GM20000 (cell line): ENCODE data around the gene ADAMTS3.

Experiments
- DNase-seq: peaks from one replicate; pipeline ENCODE4 v3.0.0; 2012; ENCODE audit warnings: low spot score
- TF ChIP-seq, protein P1 (sequence below): IDR thresholded peaks from 2 replicates; pipeline ENCODE4 v1.5.1; 2012; ENCODE audit warnings: mild to moderate bottlenecking, control low read depth; ENCODE audit errors: extremely low read depth, missing control alignments

ADAMTS3 gene

DNA sequence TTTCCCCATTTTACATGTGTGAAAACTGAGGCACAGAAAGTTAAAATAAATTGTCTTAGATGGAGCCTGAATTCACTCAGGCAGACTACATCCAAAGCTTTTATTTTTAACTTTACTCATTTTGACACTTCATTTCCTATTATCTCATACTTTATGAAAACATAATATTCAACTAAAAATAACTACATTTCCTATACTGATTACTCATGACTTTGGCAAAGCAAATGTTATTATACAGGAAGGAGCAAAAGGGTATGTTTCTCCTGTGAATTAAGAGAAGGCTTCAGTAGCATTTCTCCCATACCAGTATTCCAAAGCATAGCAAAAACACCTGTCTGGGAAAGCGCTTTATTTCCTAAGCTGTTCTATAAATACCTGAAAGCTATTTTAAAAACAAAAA lies 178.6 kb downstream of the ADAMTS3 start:
- TF ChIP-seq, protein P1, sequence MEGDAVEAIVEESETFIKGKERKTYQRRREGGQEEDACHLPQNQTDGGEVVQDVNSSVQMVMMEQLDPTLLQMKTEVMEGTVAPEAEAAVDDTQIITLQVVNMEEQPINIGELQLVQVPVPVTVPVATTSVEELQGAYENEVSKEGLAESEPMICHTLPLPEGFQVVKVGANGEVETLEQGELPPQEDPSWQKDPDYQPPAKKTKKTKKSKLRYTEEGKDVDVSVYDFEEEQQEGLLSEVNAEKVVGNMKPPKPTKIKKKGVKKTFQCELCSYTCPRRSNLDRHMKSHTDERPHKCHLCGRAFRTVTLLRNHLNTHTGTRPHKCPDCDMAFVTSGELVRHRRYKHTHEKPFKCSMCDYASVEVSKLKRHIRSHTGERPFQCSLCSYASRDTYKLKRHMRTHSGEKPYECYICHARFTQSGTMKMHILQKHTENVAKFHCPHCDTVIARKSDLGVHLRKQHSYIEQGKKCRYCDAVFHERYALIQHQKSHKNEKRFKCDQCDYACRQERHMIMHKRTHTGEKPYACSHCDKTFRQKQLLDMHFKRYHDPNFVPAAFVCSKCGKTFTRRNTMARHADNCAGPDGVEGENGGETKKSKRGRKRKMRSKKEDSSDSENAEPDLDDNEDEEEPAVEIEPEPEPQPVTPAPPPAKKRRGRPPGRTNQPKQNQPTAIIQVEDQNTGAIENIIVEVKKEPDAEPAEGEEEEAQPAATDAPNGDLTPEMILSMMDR = no peak
- no peak for DNase-seq

DNA sequence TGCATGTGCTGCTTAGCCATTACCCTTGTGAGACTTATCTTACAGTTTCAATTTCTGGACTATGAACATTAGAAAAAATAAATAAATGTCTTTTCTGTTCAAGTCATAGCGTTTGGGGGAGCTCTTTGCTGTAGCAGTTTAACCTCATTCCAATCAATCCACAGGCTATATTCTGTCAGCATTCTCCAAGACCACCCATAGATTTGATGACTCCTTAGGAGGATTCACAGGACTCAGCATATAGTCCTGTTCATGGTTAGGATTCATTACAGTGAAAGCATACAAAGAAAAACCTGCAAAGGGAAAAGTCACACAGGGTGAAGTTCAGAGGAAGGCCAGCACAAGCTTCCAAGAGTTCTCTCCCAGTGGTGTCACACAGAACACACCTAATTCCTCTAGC lies 180.5 kb downstream of the ADAMTS3 start:
- no peak for DNase-seq
- TF ChIP-seq, protein P1 = no peak

DNA sequence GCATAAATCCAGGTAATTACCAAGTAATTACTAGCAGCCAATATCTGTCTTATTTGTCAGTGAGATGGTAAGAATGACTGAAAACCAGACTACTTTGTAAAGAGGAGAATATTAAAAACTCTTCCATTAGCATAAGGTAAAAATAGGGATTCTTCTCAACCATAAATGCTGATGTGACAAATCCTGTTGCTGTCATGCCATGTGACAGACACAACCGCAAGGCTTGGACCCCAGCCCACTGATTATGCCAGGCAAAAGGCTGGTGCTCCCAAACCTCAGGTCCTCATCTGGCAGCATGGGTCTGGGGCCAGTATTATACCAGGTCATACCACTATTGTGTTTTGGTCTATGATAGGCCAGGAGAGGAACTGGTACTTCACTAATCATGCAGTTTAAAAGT lies 181.1 kb downstream of the ADAMTS3 start:
- no peak for DNase-seq
- TF ChIP-seq, protein P1 = no peak

DNA sequence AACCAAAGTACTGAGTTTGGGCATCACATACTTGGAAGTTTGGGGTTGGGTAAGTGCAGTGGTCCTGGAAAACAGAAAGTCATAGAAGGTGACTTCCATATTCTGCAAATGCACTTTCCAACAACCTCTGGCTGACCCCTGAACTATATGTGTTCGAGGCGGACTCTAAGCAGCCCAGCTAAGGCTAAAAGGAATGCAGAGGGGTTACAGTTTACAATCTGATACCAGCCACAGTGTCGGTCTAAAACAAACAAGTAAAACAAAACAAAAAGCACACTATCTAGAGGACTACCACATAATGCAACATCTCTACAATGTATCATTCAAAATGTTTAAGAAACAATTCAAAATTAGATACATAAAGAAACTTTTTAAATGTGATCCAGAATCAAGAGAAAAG lies 185.6 kb downstream of the ADAMTS3 start:
- DNase-seq = no peak

DNA sequence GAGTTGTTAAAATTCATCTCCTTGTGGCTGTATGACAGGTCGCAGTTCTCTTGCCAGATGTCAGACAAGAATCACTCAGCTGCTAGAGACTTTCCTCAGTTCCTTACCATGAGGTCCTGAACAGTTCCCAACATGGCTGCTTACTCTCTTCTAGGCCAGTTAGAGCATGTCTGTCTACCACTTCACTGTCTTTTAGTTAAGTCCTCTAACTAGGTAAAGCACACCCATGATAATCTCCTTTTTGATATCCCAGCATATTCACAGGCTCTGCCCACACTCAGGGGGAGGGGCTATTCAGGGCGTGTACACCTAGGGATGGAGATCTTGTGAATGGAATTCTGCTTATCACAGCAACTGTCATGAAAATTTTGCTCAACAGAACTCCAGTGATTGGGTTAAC lies 190.1 kb downstream of the ADAMTS3 start:
- no peak for DNase-seq
- TF ChIP-seq, protein P1 = no peak

More for the DNA sequence above, 185.6 kb downstream of the ADAMTS3 start:
- TF ChIP-seq, protein P1 = no peak

DNA sequence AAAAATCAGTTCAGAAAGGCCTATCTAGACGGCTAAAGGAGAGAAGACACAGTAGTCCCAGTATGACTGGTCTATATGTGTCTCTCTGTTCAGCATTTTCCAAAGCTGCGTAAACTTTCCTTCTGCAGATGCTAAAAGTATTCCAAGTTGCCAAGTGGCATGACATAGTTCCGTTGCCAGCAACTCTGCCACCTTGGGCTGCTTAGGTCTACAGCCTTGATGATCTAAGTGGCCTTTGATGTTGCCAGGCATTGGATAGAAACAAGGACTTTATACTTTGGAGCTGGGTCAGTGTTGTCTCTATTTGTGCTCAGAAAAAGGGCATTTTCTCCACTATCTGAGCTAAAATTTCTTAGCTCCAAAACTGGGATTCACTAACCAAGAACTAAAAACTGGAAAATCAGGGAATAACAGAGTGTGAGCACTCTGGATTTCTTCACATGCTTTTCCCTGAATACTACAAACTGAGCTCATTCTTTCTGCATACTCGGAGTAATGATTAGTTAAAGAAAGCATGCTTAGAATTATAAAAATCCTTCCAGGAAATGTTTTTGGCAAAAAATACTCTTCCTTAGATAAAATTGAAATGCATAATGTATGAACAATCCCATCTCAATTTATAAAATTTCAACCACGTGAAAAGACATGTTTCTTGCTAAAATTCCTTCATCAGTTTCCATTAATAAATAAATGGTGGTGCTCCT lies 191.4 kb downstream of the ADAMTS3 start:
- DNase-seq = no peak
- TF ChIP-seq, protein P1 = no peak

DNA sequence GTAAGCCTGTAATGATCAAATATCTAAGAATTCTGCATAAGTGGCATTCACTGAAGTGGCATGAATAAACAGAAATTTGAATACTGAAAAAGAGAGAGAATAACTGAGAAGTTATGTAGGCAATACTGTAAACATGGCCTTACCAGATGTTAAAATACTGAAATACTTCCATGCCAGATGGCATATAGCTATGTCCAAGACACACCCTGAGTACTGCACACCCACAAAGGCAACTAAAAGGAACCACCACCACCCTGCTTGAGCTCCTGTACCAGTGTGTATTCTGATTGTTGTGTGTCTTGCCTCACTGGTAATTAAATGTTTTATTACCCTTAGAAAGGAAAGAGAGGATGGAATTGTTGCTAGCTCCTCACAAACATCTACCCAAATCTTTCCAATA lies 192.1 kb downstream of the ADAMTS3 start:
- no peak for DNase-seq
- TF ChIP-seq, protein P1 = no peak
